Activated CD4-positive, CD25-positive, alpha-beta regulatory T cell treated with anti-CD3 and anti-CD28 coated beads, Interleukin-2, amount 50 U/mL, for 24 hours (primary cell): ENCODE data around the gene SSR4.

Experiments
- ATAC-seq, 2 donors: fragments of 150-1000 bp; cut with Tn5 transposase; one replicate each; pipeline ENCODE4 v1.10.0; 2021; ENCODE audit warnings: mild to moderate bottlenecking in 1 of 2, moderate library complexity in 1 of 2

The SSR4 gene

DNA sequence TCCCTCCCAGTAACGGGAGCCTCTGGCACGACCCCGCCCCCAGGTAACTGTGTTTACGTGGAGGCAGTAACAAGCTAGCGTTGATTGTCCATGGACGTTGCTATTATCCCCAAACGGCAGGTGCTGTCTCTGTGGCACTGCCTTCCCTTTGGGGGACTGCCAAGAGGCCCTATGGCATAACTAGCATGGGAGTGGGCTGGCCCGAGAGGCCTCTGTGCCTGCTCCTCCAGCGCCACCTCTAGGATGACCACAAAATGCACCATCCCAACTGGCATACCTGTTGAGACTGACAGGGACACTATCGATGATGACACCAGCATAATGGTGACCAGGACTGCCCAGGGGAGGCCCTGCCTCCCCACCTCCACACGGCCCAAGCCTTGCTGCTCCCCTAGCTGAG, 12.2 kb upstream of the SSR4 start:
- no peak for ATAC-seq

GRCh38 chrX:153782871-153783270, 11.6 kb upstream of the SSR4 start:
- ATAC-seq = no peak

- ATAC-seq = no peak
Observed at GRCh38 chrX:153783378-153784013, 11.0 kb upstream of the SSR4 start.

GRCh38 chrX:153784325-153784967, 10.0 kb upstream of the SSR4 start:
- ATAC-seq = no peak

DNA sequence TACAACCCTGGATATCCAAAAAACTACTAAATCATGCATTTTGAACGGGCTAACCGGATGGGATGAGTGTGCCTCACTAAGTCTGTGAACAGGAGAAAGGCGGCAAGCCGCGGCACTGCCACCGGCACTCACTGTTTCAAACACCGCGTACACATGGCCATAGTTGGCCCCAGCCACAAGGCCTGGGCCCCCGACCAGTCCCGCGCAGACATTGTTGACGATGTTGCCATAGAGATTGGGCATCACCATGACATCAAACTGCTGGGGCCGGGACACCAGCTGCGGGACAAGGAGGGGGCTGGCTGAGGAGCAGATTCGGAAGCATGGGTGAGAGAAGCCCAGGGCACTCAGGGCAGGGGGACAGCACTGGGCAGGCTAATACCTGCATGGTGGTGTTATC, 7.8 kb upstream of the SSR4 start:
- ATAC-seq = no peak

GRCh38 chrX:153789654-153790053, 4.8 kb upstream of the SSR4 start:
- no peak for ATAC-seq

DNA sequence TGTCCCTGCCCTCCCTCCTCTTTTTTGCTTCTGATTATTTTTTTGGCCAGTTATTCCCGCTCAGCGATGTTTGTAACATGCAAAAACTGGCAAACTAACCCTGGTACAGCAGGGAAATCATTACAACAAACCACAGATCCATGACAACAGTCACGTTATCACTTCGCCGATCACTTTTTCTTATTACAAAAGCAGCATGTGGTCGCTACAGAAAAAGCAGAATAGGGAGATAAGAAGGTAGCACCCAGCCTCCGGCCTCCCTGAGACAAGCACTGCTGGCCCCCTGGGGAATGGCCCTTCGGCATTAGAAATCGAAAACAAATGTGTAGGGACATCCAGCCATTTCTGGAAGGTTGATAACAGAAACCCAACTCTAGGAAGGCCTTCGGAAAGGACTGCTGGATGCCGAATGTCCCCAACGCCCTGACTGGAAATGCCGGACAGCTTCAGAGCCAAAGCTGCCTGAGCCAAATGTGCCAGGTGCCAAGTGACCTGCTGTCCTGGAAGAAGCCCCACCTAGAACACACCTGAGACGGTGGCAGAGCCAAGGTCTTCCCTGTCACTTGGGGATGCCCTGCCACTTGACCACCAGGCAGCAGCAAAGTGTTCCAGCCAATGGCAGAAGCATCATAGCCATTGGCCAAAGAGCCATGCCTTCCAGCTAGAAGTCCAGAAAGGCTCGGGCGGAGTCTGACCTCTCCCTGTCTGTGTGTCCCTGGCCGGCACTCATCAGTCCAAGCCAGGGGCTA, 3.2 kb upstream of the SSR4 start:
- ATAC-seq = no peak

DNA sequence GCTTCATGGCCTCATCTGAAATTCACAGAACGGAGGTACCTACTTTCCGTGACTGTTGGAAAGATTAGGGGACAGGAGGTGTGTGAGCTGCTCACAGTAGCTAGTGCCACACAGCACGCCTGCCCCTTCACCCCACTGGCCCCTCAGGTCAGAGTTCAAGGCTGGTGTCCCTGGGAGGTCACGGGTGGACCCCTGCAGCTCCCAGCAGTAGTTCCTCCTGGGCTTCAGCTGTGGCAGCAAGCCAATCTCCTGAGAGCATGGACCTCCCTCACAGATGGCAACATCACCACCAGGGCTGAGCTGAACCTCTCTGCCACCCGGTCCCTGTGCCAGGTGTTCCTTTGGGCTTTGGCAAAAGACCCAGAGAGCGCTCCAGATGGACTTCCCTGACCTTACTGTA, 2.1 kb upstream of the SSR4 start:
- no peak for ATAC-seq

GRCh38 chrX:153793291-153793690, 1.2 kb upstream of the SSR4 start:
- no peak for ATAC-seq

- no peak for ATAC-seq
Observed at GRCh38 chrX:153794897-153795816, 689 bp downstream of the SSR4 start.

DNA sequence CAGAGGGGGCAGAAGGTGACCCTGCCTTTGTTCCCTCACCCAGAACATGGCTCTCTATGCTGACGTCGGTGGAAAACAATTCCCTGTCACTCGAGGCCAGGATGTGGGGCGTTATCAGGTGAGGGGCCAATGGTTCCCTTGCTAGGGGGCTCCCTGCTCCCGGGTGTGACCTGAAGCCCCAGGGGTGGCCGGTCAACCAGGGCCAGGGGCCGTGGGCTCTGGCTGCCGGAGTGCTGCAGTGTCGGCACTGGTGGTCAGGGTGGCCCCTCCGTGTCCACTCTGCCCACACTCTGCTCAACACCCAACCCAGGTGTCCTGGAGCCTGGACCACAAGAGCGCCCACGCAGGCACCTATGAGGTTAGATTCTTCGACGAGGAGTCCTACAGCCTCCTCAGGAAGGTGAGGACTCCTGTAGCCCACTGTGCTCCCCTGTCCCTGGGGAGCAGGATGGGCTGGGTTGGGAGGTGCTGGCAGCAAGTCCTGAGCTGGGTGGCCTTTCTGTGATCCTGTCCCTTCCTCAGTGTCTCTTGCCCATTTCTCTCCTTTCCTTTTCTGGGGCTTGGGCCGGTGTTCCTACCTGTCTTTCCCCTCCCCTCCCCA, 3.0 kb downstream of the SSR4 start:
- no peak for ATAC-seq

DNA sequence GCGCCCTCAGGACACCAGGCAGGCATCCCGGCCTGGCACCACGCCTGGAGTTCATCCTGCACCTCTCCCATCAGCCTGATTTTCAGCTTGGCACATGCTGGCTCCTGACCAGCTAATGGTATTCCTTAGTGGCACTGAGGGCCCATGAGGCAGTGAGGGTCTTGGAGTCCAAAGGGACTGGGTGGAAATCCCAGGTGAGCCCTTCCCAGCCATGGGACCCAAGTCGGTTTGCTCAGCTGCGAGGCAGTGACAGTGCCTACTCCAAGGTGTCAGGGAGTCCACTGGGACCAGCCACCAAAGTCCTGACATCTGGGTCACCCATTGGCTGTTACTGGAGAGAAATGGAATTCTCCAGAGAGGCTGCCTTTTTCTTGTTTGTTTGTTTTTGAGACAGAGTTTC, 4.9 kb downstream of the SSR4 start:
- ATAC-seq = no peak

DNA sequence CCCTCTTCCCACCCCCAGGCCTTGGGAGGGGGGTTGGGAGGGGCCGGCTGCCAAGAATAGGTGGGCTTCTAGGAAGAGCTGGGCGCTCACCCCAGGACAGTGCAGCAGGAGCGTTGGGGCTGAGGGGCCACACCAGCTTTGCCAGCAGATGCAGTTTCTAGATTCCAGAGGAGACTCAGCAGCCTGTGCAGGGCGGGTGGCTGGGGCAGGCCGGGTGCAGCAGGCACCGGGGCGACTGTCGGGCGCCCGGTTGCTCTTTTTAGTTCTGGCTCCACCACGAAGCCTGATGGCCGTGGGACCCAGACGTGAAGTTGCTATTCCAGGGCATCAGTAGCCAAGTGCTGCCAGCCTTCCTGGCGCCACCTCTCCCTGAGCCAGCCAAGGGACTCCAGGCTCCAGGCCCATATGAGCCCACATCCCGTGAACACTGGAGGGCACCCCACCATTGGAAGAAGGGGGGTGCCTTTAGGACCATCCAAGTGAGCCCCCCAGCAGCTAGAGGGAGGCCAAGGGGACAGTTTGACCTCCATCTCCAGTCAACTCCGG, 5.8 kb downstream of the SSR4 start:
- ATAC-seq = no peak

- ATAC-seq = no peak
Observed at GRCh38 chrX:153800746-153801145, 6.3 kb downstream of the SSR4 start.

DNA sequence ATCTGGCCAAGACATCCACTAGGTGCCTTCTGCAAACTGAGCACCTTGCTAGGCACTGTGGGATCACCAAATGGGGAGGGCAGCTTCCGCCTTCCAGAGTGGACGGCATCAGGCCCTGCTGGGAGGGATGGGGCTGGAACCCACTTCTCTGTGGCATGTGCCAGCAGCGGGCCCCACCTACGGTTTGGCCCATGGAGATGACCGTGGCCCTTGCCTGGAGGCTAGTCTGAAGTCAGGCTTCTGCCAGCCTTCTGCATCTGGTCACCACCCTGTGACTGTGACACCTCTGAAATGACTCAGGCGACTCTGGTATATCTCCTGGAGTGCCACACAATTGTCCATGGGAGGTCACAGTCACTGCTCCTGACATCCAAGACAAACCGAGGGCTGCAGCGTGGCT, 7.2 kb downstream of the SSR4 start:
- ATAC-seq = no peak

GRCh38 chrX:153802513-153803045, 8.1 kb downstream of the SSR4 start:
- ATAC-seq = no peak

- no peak for ATAC-seq
Observed at GRCh38 chrX:153803211-153804099, 9.0 kb downstream of the SSR4 start.

DNA sequence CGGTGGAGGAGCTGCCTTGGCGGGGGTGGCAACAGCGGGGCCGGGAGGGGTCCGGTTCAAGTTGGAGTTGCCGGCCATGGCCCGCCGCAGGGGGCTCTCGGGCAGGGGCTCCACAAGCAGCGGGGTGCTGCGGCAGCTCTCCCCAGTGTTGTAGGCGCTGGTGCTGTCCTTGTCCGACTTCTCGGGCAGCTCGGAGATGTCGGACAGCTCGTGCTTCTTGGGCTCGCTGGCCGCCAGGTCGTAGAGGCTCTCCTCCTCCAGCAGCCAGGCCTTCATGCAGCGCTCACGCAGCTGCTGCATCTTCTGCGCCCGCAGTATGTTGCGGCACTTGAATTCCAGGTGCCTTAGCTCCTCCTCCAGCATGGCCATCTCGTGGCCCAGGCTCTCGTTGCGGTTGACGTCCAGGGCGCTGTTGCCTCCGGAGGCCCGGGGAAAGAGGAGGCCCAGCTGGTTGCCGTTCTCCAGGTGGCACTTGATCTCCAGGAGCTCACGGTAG, 9.7 kb downstream of the SSR4 start:
- ATAC-seq = no peak

- ATAC-seq = no peak
Observed at GRCh38 chrX:153804621-153805020, 10.2 kb downstream of the SSR4 start.

DNA sequence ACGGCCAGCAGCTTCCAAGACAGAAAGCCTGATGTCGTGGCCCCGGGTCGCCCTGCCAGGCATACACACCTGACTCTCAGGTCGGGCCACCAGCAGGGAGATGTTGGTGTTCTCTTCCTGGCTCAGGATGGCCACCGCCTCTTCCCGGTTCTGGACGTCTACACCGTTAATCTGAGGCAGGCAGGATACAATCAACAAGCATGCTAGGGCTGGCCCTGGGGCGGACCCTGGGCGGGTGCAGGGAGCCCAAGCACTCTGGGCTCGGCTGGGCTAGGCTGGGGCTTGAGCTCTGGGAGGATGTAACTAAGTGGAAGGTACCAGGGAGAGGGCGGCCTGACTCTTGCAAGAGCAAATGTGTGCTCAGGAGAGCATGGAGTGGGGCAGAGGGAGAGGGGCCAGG, 11.0 kb downstream of the SSR4 start:
- no peak for ATAC-seq
